ENCODE measurements around the gene WDFY2. TPM values are rescaled to one million over a fixed set of nuclear protein-coding genes. Genes with fewer than 3 reads are reported as not detected.

The WDFY2 gene
- total RNA-seq, 1 donor from 2014 or later: 20.7 TPM

- Mint-ChIP-seq H3K4me3 (ENCODE audit: unreplicated experiment) (no peak overlapping the region), H3K4me1 (ENCODE audit: unreplicated experiment) (peaks cover 10% of the 10 kb centered on the region), H3K9me3 (ENCODE audit: unreplicated experiment) (no peaks in the 10 kb centered on the region), H3K27ac (ENCODE audit: unreplicated experiment) (no peak overlapping the region), H3K27me3 (ENCODE audit: unreplicated experiment) (no peaks in the 10 kb centered on the region), H3K36me3 (ENCODE audit: unreplicated experiment) (peaks cover 10% of the 10 kb centered on the region)
- peak; percentile 78 for DNase-seq (ENCODE audit: extremely low spot score, unreplicated experiment)
- no peak for TF ChIP-seq CTCF (IDR thresholded peaks at IDR 0.05)
Observed at GRCh38 chr13:51768976-51769375, 184.7 kb downstream of the WDFY2 start.

GRCh38 chr13:51769455-51770127 lies 185.3 kb downstream of the WDFY2 start:
- Mint-ChIP-seq H3K27ac (ENCODE audit: unreplicated experiment) (no peak overlapping the region), H3K4me1 (ENCODE audit: unreplicated experiment) (peaks cover 4% of the 10 kb centered on the region), H3K4me3 (ENCODE audit: unreplicated experiment) (no peak overlapping the region), H3K9me3 (ENCODE audit: unreplicated experiment) (no peaks in the 10 kb centered on the region), H3K36me3 (ENCODE audit: unreplicated experiment) (peaks cover 10% of the 10 kb centered on the region), H3K27me3 (ENCODE audit: unreplicated experiment) (no peaks in the 10 kb centered on the region)
- peak; percentile 57 for DNase-seq (ENCODE audit: extremely low spot score, unreplicated experiment)
- no peak for TF ChIP-seq CTCF (IDR thresholded peaks at IDR 0.05)

- H3K4me1 Mint-ChIP-seq (ENCODE audit: unreplicated experiment): no peaks in the 10 kb centered on the region
- no peak overlapping the region for H3K27ac Mint-ChIP-seq (ENCODE audit: unreplicated experiment)
- peak; percentile 60 for DNase-seq (ENCODE audit: extremely low spot score, unreplicated experiment)
- H3K27me3 Mint-ChIP-seq (ENCODE audit: unreplicated experiment): no peaks in the 10 kb centered on the region
- no peak overlapping the region for H3K4me3 Mint-ChIP-seq (ENCODE audit: unreplicated experiment)
- H3K36me3 Mint-ChIP-seq (ENCODE audit: unreplicated experiment): peaks cover 10% of the 10 kb centered on the region
- no peaks in the 10 kb centered on the region for H3K9me3 Mint-ChIP-seq (ENCODE audit: unreplicated experiment)
- TF ChIP-seq CTCF (IDR thresholded peaks at IDR 0.05): no peak
Observed at GRCh38 chr13:51770160-51770559, 185.9 kb downstream of the WDFY2 start.

GRCh38 chr13:51770681-51771417 lies 186.6 kb downstream of the WDFY2 start:
- Mint-ChIP-seq H3K36me3 (ENCODE audit: unreplicated experiment) (peaks cover 10% of the 10 kb centered on the region), H3K4me3 (ENCODE audit: unreplicated experiment) (no peak overlapping the region), H3K27ac (ENCODE audit: unreplicated experiment) (no peak overlapping the region), H3K9me3 (ENCODE audit: unreplicated experiment) (no peaks in the 10 kb centered on the region), H3K4me1 (ENCODE audit: unreplicated experiment) (no peaks in the 10 kb centered on the region), H3K27me3 (ENCODE audit: unreplicated experiment) (no peaks in the 10 kb centered on the region)
- peak; percentile 53 for DNase-seq (ENCODE audit: extremely low spot score, unreplicated experiment)
- TF ChIP-seq CTCF (IDR thresholded peaks at IDR 0.05): no peak

GRCh38 chr13:51771418-51772104 lies 187.3 kb downstream of the WDFY2 start:
- peak; percentile 56 for DNase-seq (ENCODE audit: extremely low spot score, unreplicated experiment)
- no peak overlapping the region for H3K27ac Mint-ChIP-seq (ENCODE audit: unreplicated experiment)
- no peak for TF ChIP-seq CTCF (IDR thresholded peaks at IDR 0.05)
- H3K9me3 Mint-ChIP-seq (ENCODE audit: unreplicated experiment): no peaks in the 10 kb centered on the region
- no peaks in the 10 kb centered on the region for H3K27me3 Mint-ChIP-seq (ENCODE audit: unreplicated experiment)
- H3K36me3 Mint-ChIP-seq (ENCODE audit: unreplicated experiment): peaks cover 6% of the 10 kb centered on the region
- H3K4me1 Mint-ChIP-seq (ENCODE audit: unreplicated experiment): no peaks in the 10 kb centered on the region
- no peak overlapping the region for H3K4me3 Mint-ChIP-seq (ENCODE audit: unreplicated experiment)

All from osteocyte (in vitro differentiated cells).